Hepatocyte (in vitro differentiated cells): ENCODE data around the gene SCAPER.

Experiments used
- CTCF ChIP-seq: fragments of 200-600 bp; sonication (generic); IDR thresholded peaks from 2 replicates; pipeline ENCODE4 v1.5.1; 2016; ENCODE audit warnings: antibody characterized with exemption, mild to moderate bottlenecking; ENCODE audit not compliant: poor library complexity
- EZH2 ChIP-seq: fragments of 200-600 bp; sonication (generic); IDR thresholded peaks from 2 replicates; pipeline ENCODE4 v1.6.1; 2016; ENCODE audit warnings: antibody characterized with exemption, mild to moderate bottlenecking, borderline replicate concordance

- TF ChIP-seq CTCF, result no peak
- no peak for TF ChIP-seq EZH2
Observed at GRCh38 chr15:76945494-76946093, 40.5 kb upstream of the SCAPER start.
